Endothelial cell (in vitro differentiated cells): ENCODE results near the gene CDK8. TPM values are rescaled to one million over a fixed set of nuclear protein-coding genes. Genes with fewer than 3 reads are reported as not detected.

Experiments used
- DNase-seq: peaks from one replicate; pipeline ENCODE4 v3.0.0; 2021; ENCODE audit warnings: low spot score
- H3K27ac Mint-ChIP-seq: one replicate; pipeline ENCODE4 v1.8.0; 2021; ENCODE audit warnings: mixed read lengths, inconsistent platforms; ENCODE audit not compliant: unreplicated experiment
- H3K27me3 Mint-ChIP-seq: one replicate; pipeline ENCODE4 v1.8.0; 2021; ENCODE audit warnings: mild to moderate bottlenecking, moderate library complexity, mixed read lengths, inconsistent platforms; ENCODE audit not compliant: unreplicated experiment
- H3K36me3 Mint-ChIP-seq: one replicate; pipeline ENCODE4 v1.8.0; 2021; ENCODE audit warnings: mild to moderate bottlenecking, low read depth, mixed read lengths, inconsistent platforms; ENCODE audit not compliant: unreplicated experiment
- H3K4me1 Mint-ChIP-seq: one replicate; pipeline ENCODE4 v1.8.0; 2021; ENCODE audit warnings: mild to moderate bottlenecking, mixed read lengths, inconsistent platforms; ENCODE audit not compliant: unreplicated experiment
- H3K4me3 Mint-ChIP-seq: one replicate; pipeline ENCODE4 v1.8.0; 2021; ENCODE audit warnings: mild to moderate bottlenecking, mixed read lengths, inconsistent platforms; ENCODE audit not compliant: unreplicated experiment
- H3K9me3 Mint-ChIP-seq: one replicate; pipeline ENCODE4 v1.8.0; 2021; ENCODE audit warnings: mixed read lengths, inconsistent platforms; ENCODE audit not compliant: unreplicated experiment
- CTCF ChIP-seq: fragments of 200-600 bp; sonication (generic); IDR thresholded peaks from one replicate; pipeline ENCODE4 v1.5.0; 2021; ENCODE audit warnings: antibody characterized with exemption; ENCODE audit not compliant: unreplicated experiment
- total RNA-seq: library from RNA; stranded (reverse); fragmentation: NEBNext Ultra II Directional; extraction: Animal tissue kit (Norgen Biotek cat#: 25700); gene quantifications from one replicate; pipeline ENCODE4 v1.2.1, GENCODE V29; 2021; ENCODE audit not compliant: unreplicated experiment

CDK8 gene
- total RNA-seq, 1 donor from 2014 or later, result 18.1 TPM

GRCh38 chr13:26370553-26370952, 116.6 kb downstream of the CDK8 start:
- Mint-ChIP-seq H3K4me1 (no peaks in the 10 kb centered on the region), H3K27me3 (no peaks in the 10 kb centered on the region), H3K9me3 (no peaks in the 10 kb centered on the region), H3K4me3 (no peak overlapping the region), H3K36me3 (no peaks in the 10 kb centered on the region), H3K27ac (no peak overlapping the region)
- DNase-seq, result no peak
- TF ChIP-seq CTCF, result no peak

GRCh38 chr13:26372747-26373146, 118.8 kb downstream of the CDK8 start:
- H3K27me3 Mint-ChIP-seq, result no peaks in the 10 kb centered on the region
- H3K36me3 Mint-ChIP-seq, result no peaks in the 10 kb centered on the region
- H3K4me1 Mint-ChIP-seq, result peaks cover 3% of the 10 kb centered on the region
- no peaks in the 10 kb centered on the region for H3K9me3 Mint-ChIP-seq
- no peak for DNase-seq
- no peak for TF ChIP-seq CTCF
- peak overlapping the region; percentile 2 for H3K27ac Mint-ChIP-seq
- H3K4me3 Mint-ChIP-seq, result no peak overlapping the region

- no peak for TF ChIP-seq CTCF
- Mint-ChIP-seq H3K27ac (no peak overlapping the region), H3K4me1 (peaks cover 3% of the 10 kb centered on the region), H3K9me3 (no peaks in the 10 kb centered on the region), H3K36me3 (no peaks in the 10 kb centered on the region), H3K4me3 (no peak overlapping the region), H3K27me3 (no peaks in the 10 kb centered on the region)
- no peak for DNase-seq
These were observed 122.5 kb downstream of the CDK8 start for GRCh38 chr13:26376430-26376829.

GRCh38 chr13:26377038-26377437, 123.1 kb downstream of the CDK8 start:
- H3K4me3 Mint-ChIP-seq, result no peak overlapping the region
- DNase-seq, result peak; percentile 62
- no peaks in the 10 kb centered on the region for H3K36me3 Mint-ChIP-seq
- peaks cover 3% of the 10 kb centered on the region for H3K4me1 Mint-ChIP-seq
- no peak overlapping the region for H3K27ac Mint-ChIP-seq
- H3K9me3 Mint-ChIP-seq, result no peaks in the 10 kb centered on the region
- TF ChIP-seq CTCF, result peak; percentile 57
- H3K27me3 Mint-ChIP-seq, result no peaks in the 10 kb centered on the region

- Mint-ChIP-seq H3K27ac (no peak overlapping the region), H3K36me3 (no peaks in the 10 kb centered on the region), H3K27me3 (no peaks in the 10 kb centered on the region), H3K9me3 (no peaks in the 10 kb centered on the region), H3K4me1 (peaks cover 3% of the 10 kb centered on the region), H3K4me3 (no peak overlapping the region)
- DNase-seq, result no peak
- TF ChIP-seq CTCF, result no peak
These were observed 124.2 kb downstream of the CDK8 start for GRCh38 chr13:26378116-26378515.
